Measurements from ENCODE around the gene NAPG.

- TF ChIP-seq, protein P1, sequence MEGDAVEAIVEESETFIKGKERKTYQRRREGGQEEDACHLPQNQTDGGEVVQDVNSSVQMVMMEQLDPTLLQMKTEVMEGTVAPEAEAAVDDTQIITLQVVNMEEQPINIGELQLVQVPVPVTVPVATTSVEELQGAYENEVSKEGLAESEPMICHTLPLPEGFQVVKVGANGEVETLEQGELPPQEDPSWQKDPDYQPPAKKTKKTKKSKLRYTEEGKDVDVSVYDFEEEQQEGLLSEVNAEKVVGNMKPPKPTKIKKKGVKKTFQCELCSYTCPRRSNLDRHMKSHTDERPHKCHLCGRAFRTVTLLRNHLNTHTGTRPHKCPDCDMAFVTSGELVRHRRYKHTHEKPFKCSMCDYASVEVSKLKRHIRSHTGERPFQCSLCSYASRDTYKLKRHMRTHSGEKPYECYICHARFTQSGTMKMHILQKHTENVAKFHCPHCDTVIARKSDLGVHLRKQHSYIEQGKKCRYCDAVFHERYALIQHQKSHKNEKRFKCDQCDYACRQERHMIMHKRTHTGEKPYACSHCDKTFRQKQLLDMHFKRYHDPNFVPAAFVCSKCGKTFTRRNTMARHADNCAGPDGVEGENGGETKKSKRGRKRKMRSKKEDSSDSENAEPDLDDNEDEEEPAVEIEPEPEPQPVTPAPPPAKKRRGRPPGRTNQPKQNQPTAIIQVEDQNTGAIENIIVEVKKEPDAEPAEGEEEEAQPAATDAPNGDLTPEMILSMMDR (conservative IDR thresholded peaks at IDR 0.05; ENCODE audit: low read depth, low read length): no peak
- TF ChIP-seq EZH2 (IDR thresholded peaks at IDR 0.05; ENCODE audit: borderline replicate concordance, low read depth, low read length, poor library complexity, severe bottlenecking): no peak
These were observed 44.0 kb upstream of the NAPG start for GRCh38 chr18:10481831-10482230.
